Measurements from ENCODE around the gene CSN2. TPM values are rescaled to one million over a fixed set of nuclear protein-coding genes. Genes with fewer than 3 reads are reported as not detected.

CSN2 gene
- total and polyA plus RNA-seq, 5 donors from 2014 or later = not detected

DNA sequence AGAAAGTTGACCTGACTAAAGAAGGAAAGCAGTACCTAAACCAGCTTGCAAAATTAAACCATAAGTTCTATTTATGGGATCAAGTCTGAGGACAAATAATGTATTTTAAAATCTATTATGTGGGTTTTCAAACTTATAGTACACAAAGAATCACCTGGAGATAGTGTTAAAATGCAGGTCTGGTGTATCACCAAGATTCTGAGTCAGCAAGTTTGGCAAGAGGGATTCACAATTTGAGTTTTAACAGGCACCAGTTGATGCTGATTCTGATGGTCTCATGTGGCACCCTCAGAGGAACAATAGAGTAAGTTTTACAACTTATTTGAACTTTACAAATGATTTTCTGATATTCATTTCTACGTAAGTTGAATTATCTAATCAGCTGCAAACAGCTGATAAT is 21.1 kb upstream of the CSN2 start:
- Histone ChIP-seq H3K4me1 (ENCODE audit: control insufficient read depth, insufficient read depth, low read length, poor library complexity, severe bottlenecking) (no peaks in the 10 kb centered on the region), H3K9me3 (ENCODE audit: control insufficient read depth in 2 of 2, low read length in 2 of 2) (no peaks in the 10 kb centered on the region), H3K27me3 (ENCODE audit: control insufficient read depth, insufficient read depth, low read length) (no peaks in the 10 kb centered on the region), H3K4me3 (ENCODE audit: low read depth, low read length) (no peak overlapping the region), H3K36me3 (ENCODE audit: control insufficient read depth, insufficient read depth, low read length) (no peaks in the 10 kb centered on the region), H3K27ac (ENCODE audit: insufficient read depth, low read length, poor library complexity, severe bottlenecking) (no peak overlapping the region)
- no peaks in the 10 kb centered on the region for H3K9me3 Mint-ChIP-seq
- H3K27me3 Mint-ChIP-seq = no peaks in the 10 kb centered on the region
- H3K4me1 Mint-ChIP-seq = no peaks in the 10 kb centered on the region
- H3K4me3 Mint-ChIP-seq = no peak overlapping the region
- no peaks in the 10 kb centered on the region for H3K36me3 Mint-ChIP-seq
- ATAC-seq (ENCODE audit: low read depth in 2 of 2) = no peak
- no peak overlapping the region for H3K27ac Mint-ChIP-seq
- no peak for DNase-seq

DNA sequence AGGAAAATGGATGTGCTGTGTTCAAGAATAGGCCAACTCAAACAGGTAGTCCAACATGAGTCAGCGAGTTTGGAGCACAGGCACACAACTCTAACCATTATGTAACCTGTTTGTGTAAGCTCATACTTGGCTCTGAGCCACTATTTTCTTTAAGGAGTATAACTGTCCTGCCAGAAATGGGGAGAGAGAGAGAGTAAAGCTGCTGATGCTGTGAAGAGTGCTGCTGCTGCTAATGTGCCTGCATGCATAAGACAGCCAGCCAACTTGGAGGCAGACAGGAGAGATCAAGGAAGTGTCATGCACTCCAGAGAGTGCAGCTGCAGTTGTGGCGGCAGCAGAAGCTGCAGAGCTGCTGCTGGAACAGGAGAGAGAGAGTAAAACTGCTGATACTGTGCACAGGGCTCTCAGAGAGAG is 18.5 kb upstream of the CSN2 start:
- DNase-seq (no peak), ATAC-seq (ENCODE audit: low read depth in 2 of 2) (no peak)
- Histone ChIP-seq H3K4me3 (ENCODE audit: low read depth, low read length) (no peak overlapping the region), H3K27ac (ENCODE audit: insufficient read depth, low read length, poor library complexity, severe bottlenecking) (no peak overlapping the region), H3K36me3 (ENCODE audit: control insufficient read depth, insufficient read depth, low read length) (no peaks in the 10 kb centered on the region), H3K9me3 (ENCODE audit: control insufficient read depth in 2 of 2, low read length in 2 of 2) (no peaks in the 10 kb centered on the region), H3K27me3 (ENCODE audit: control insufficient read depth, insufficient read depth, low read length) (no peaks in the 10 kb centered on the region), H3K4me1 (ENCODE audit: control insufficient read depth, insufficient read depth, low read length, poor library complexity, severe bottlenecking) (no peaks in the 10 kb centered on the region)
- H3K4me3 Mint-ChIP-seq = no peak overlapping the region
- H3K4me1 Mint-ChIP-seq = no peaks in the 10 kb centered on the region
- H3K27ac Mint-ChIP-seq = no peak overlapping the region
- no peaks in the 10 kb centered on the region for H3K27me3 Mint-ChIP-seq
- H3K9me3 Mint-ChIP-seq = peaks cover 0 to 12% (median 0%) of the 10 kb centered on the region in 7 donors
- no peaks in the 10 kb centered on the region for H3K36me3 Mint-ChIP-seq

DNA sequence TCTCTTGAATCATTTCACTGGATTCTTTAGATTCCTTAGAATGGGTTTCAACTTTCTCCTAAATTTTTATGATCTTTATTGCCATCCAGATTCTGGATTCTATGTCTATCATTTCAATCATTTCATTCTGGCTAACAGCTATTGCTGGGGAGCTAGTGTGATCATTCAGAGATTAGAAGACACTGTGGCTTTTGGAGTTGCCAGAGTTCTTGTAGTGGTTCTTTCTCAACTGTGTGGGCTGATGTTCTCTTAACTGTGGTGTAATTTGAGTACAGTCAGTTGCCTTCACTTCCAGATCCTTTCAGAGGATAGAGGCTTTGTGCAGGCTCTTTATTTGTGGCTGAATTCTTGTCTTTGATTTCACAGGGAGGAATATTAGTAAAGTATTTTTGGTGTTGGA is 12.1 kb upstream of the CSN2 start:
- no peak for DNase-seq
- no peaks in the 10 kb centered on the region for H3K36me3 Mint-ChIP-seq
- ATAC-seq (ENCODE audit: low read depth in 2 of 2) = no peak
- H3K4me3 Mint-ChIP-seq = no peak overlapping the region
- peaks cover 0 to 16% (median 0%) of the 10 kb centered on the region in 7 donors for H3K9me3 Mint-ChIP-seq
- no peak overlapping the region for H3K27ac Mint-ChIP-seq
- H3K27me3 ChIP-seq (ENCODE audit: control insufficient read depth, insufficient read depth, low read length) = no peaks in the 10 kb centered on the region
- no peaks in the 10 kb centered on the region for H3K4me1 ChIP-seq (ENCODE audit: control insufficient read depth, insufficient read depth, low read length, poor library complexity, severe bottlenecking)
- H3K27me3 Mint-ChIP-seq = no peaks in the 10 kb centered on the region
- H3K4me3 ChIP-seq (ENCODE audit: low read depth, low read length) = no peak overlapping the region
- H3K36me3 ChIP-seq (ENCODE audit: control insufficient read depth, insufficient read depth, low read length) = no peaks in the 10 kb centered on the region
- H3K9me3 ChIP-seq (ENCODE audit: control insufficient read depth in 2 of 2, low read length in 2 of 2) = no peaks in the 10 kb centered on the region
- H3K27ac ChIP-seq (ENCODE audit: insufficient read depth, low read length, poor library complexity, severe bottlenecking) = no peak overlapping the region
- H3K4me1 Mint-ChIP-seq = no peaks in the 10 kb centered on the region

DNA sequence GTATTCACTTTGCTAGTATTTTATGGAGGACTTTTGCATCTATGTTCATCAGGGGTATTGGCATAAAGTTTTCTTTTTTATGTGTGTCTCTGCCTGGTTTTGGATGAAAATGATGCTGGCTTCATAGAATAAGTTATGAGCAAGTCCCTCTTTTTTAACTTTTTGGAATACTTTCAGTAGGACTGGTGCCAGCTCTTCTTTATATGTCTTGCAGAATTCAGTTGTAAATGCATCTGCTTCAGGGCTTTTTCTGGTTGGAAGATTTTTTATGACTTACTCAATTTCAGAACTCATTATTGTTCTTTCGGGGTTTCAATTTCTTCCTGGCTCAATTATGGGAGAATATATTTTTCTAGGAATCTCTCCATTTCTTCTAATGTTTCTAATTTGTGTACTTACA is 9.1 kb upstream of the CSN2 start:
- H3K27me3 Mint-ChIP-seq = no peaks in the 10 kb centered on the region
- H3K36me3 Mint-ChIP-seq = no peaks in the 10 kb centered on the region
- H3K4me1 Mint-ChIP-seq = no peaks in the 10 kb centered on the region
- no peak overlapping the region for H3K4me3 ChIP-seq (ENCODE audit: low read depth, low read length)
- no peak overlapping the region for H3K27ac Mint-ChIP-seq
- no peaks in the 10 kb centered on the region for H3K4me1 ChIP-seq (ENCODE audit: control insufficient read depth, insufficient read depth, low read length, poor library complexity, severe bottlenecking)
- H3K4me3 Mint-ChIP-seq = no peak overlapping the region
- peaks cover 0 to 10% (median 0%) of the 10 kb centered on the region in 7 donors for H3K9me3 Mint-ChIP-seq
- no peak for DNase-seq
- ATAC-seq (ENCODE audit: low read depth in 2 of 2) = no peak
- H3K36me3 ChIP-seq (ENCODE audit: control insufficient read depth, insufficient read depth, low read length) = no peaks in the 10 kb centered on the region
- no peak overlapping the region for H3K27ac ChIP-seq (ENCODE audit: insufficient read depth, low read length, poor library complexity, severe bottlenecking)
- no peaks in the 10 kb centered on the region for H3K27me3 ChIP-seq (ENCODE audit: control insufficient read depth, insufficient read depth, low read length)
- H3K9me3 ChIP-seq (ENCODE audit: control insufficient read depth in 2 of 2, low read length in 2 of 2) = no peaks in the 10 kb centered on the region

DNA sequence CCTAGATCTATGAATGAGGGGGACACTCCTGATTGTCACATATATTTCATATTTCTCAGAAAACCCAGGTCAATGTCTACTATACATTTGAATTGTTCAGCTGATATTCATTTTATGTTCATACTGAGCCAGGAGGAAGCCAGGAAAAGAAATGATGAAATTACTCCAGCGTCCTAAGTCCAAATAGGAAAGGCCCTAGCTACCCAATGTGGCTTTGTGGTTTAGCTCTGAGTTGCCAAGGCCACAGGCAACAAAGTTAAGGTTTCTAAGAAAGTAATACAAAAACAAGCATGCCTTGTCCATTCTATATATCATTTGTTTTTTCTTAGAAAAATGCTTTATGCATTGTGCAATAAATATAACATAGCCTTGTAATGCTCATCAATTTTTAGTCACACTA is 4.5 kb upstream of the CSN2 start:
- DNase-seq (no peak), ATAC-seq (ENCODE audit: low read depth in 2 of 2) (no peak)
- H3K4me3 Mint-ChIP-seq = no peak overlapping the region
- no peaks in the 10 kb centered on the region for H3K36me3 ChIP-seq (ENCODE audit: control insufficient read depth, insufficient read depth, low read length)
- no peaks in the 10 kb centered on the region for H3K27me3 Mint-ChIP-seq
- H3K4me3 ChIP-seq (ENCODE audit: low read depth, low read length) = no peak overlapping the region
- no peak overlapping the region for H3K27ac ChIP-seq (ENCODE audit: insufficient read depth, low read length, poor library complexity, severe bottlenecking)
- H3K4me1 ChIP-seq (ENCODE audit: control insufficient read depth, insufficient read depth, low read length, poor library complexity, severe bottlenecking) = no peaks in the 10 kb centered on the region
- H3K36me3 Mint-ChIP-seq = no peaks in the 10 kb centered on the region
- H3K9me3 ChIP-seq (ENCODE audit: control insufficient read depth in 2 of 2, low read length in 2 of 2) = no peaks in the 10 kb centered on the region
- H3K27ac Mint-ChIP-seq = no peak overlapping the region
- H3K4me1 Mint-ChIP-seq = no peaks in the 10 kb centered on the region
- peaks cover 0 to 9% (median 2%) of the 10 kb centered on the region in 7 donors for H3K9me3 Mint-ChIP-seq
- no peaks in the 10 kb centered on the region for H3K27me3 ChIP-seq (ENCODE audit: control insufficient read depth, insufficient read depth, low read length)

DNA sequence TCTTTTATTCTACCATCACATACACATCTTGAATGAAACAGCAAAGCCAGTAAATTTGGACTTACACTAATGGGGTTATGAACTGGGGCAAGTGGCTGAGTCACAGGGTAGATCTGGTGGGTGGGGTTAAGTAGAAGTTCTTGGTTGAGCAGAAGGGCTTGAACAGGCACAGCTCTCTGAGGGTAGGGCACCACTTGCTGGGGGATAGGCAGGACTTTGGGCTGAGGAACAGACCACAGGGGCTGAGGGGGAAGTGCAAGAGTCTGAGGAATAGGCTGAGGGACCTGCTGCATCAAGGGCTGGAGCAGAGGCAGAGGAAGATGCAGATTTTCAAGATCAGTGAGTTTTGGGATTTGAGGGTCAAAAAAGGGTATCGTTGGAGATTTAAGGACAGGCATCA is 8.3 kb downstream of the CSN2 start:
- no peak overlapping the region for H3K27ac Mint-ChIP-seq
- Histone ChIP-seq H3K27me3 (ENCODE audit: control insufficient read depth, insufficient read depth, low read length) (no peaks in the 10 kb centered on the region), H3K4me3 (ENCODE audit: low read depth, low read length) (no peak overlapping the region), H3K9me3 (ENCODE audit: control insufficient read depth in 2 of 2, low read length in 2 of 2) (no peaks in the 10 kb centered on the region), H3K27ac (ENCODE audit: insufficient read depth, low read length, poor library complexity, severe bottlenecking) (no peak overlapping the region), H3K4me1 (ENCODE audit: control insufficient read depth, insufficient read depth, low read length, poor library complexity, severe bottlenecking) (no peaks in the 10 kb centered on the region), H3K36me3 (ENCODE audit: control insufficient read depth, insufficient read depth, low read length) (no peaks in the 10 kb centered on the region)
- no peaks in the 10 kb centered on the region for H3K36me3 Mint-ChIP-seq
- H3K4me3 Mint-ChIP-seq = no peak overlapping the region
- peaks cover 0 to 6% (median 0%) of the 10 kb centered on the region in 7 donors for H3K9me3 Mint-ChIP-seq
- DNase-seq (no peak), ATAC-seq (ENCODE audit: low read depth in 2 of 2) (no peak)
- no peaks in the 10 kb centered on the region for H3K27me3 Mint-ChIP-seq
- no peaks in the 10 kb centered on the region for H3K4me1 Mint-ChIP-seq

DNA sequence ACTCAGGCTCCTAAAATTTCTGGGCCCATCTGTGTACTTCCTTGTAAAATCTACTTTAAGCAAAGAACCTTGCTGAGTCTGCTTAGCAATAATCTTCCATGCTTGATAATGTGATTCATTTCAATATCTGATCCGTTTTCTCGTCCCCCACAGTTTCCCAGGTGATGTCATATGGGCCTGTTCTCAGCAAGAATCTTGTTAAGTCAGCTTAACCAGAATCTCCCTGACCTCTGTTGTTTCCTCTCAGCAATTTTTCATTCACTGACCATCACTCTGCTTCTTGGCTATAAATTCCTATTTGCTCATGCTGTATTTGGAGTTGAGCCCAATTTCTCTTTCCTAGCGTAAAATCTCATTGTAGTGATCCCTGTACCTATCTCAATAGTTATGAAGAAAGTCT is 13.9 kb downstream of the CSN2 start:
- Mint-ChIP-seq H3K27me3 (no peaks in the 10 kb centered on the region), H3K4me3 (no peak overlapping the region), H3K36me3 (no peaks in the 10 kb centered on the region), H3K27ac (no peak overlapping the region), H3K4me1 (no peaks in the 10 kb centered on the region), H3K9me3 (peaks cover 0 to 3% (median 0%) of the 10 kb centered on the region in 7 donors)
- H3K4me3 ChIP-seq (ENCODE audit: low read depth, low read length) = no peak overlapping the region
- H3K4me1 ChIP-seq (ENCODE audit: control insufficient read depth, insufficient read depth, low read length, poor library complexity, severe bottlenecking) = no peaks in the 10 kb centered on the region
- ATAC-seq (ENCODE audit: low read depth in 2 of 2) = no peak
- H3K27me3 ChIP-seq (ENCODE audit: control insufficient read depth, insufficient read depth, low read length) = no peaks in the 10 kb centered on the region
- no peak for DNase-seq
- H3K36me3 ChIP-seq (ENCODE audit: control insufficient read depth, insufficient read depth, low read length) = no peaks in the 10 kb centered on the region
- H3K27ac ChIP-seq (ENCODE audit: insufficient read depth, low read length, poor library complexity, severe bottlenecking) = no peak overlapping the region
- H3K9me3 ChIP-seq (ENCODE audit: control insufficient read depth in 2 of 2, low read length in 2 of 2) = no peaks in the 10 kb centered on the region

DNA sequence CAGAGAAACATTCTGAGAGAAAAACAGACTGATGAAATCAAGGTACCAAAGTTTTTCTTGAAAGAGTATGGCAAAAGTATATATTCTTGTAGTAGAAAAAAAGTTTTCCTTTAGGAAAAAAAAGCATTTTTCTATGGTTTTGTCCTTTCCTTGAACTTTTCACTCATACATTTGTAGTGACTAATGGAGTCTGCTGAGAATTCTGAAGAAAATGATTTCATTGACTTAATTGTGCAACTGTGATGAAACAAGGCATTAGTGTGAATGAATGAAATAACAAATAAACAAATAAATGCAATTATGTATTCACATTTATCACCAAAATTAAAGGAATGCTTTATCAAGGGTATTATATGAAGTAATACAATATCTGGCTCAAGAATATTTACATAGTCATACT is 29.0 kb downstream of the CSN2 start:
- Mint-ChIP-seq H3K27me3 (no peaks in the 10 kb centered on the region), H3K27ac (no peak overlapping the region), H3K4me3 (no peak overlapping the region), H3K9me3 (no peaks in the 10 kb centered on the region), H3K4me1 (no peaks in the 10 kb centered on the region), H3K36me3 (no peaks in the 10 kb centered on the region)
- DNase-seq = no peak
- Histone ChIP-seq H3K27me3 (ENCODE audit: control insufficient read depth, insufficient read depth, low read length) (no peaks in the 10 kb centered on the region), H3K4me1 (ENCODE audit: control insufficient read depth, insufficient read depth, low read length, poor library complexity, severe bottlenecking) (no peaks in the 10 kb centered on the region), H3K9me3 (ENCODE audit: control insufficient read depth in 2 of 2, low read length in 2 of 2) (no peaks in the 10 kb centered on the region), H3K4me3 (ENCODE audit: low read depth, low read length) (no peak overlapping the region), H3K36me3 (ENCODE audit: control insufficient read depth, insufficient read depth, low read length) (no peaks in the 10 kb centered on the region), H3K27ac (ENCODE audit: insufficient read depth, low read length, poor library complexity, severe bottlenecking) (no peak overlapping the region)
- ATAC-seq (ENCODE audit: low read depth in 2 of 2) = no peak
